GM12878 (cell line): ENCODE measurements around the gene CAPN9. TPM values are rescaled to one million over a fixed set of nuclear protein-coding genes. Genes with fewer than 3 reads are reported as not detected.

Experiments
- ATAC-seq: fragments of 200-7000 bp; cut with Tn5 transposase; 3 replicates; pipeline ENCODE4 v1.9.1; 2020; ENCODE audit warnings: mild to moderate bottlenecking, moderate library complexity
- BruUV-seq: library from RNA; stranded (reverse); fragments of 400-500 nt; replicated peaks from 2 replicates; lab custom pipeline; 2021; lab: Mats Ljungman, UMichigan
- CTCF ChIA-PET: fragments of 300-600 bp; sonication (Branson Sonifier 250); formaldehyde crosslinking; extraction: SDS; loops from one replicate; lab custom pipeline; 2021; ENCODE audit warnings: inconsistent platforms; lab: Yijun Ruan, JAX
- POLR2A ChIA-PET: fragments of 350-600 bp; formaldehyde crosslinking; extraction: SDS; loops from one replicate; lab custom pipeline; 2021; ENCODE audit warnings: inconsistent platforms; lab: Charles Lee
- RAD21 ChIA-PET: fragments of 300-600 bp; sonication (Branson Sonifier 250); formaldehyde crosslinking; loops from one replicate; lab custom pipeline; 2023; ENCODE audit warnings: antibody characterized with exemption; ENCODE audit not compliant: unreplicated experiment; lab: Charles Lee
- SMC1A ChIA-PET: fragments of 300-600 bp; sonication (Branson Sonifier 250); formaldehyde crosslinking; loops from one replicate; lab custom pipeline; 2023; ENCODE audit not compliant: unreplicated experiment, uncharacterized antibody; lab: Charles Lee
- DNase-seq: peaks from one replicate; pipeline ENCODE4 v3.0.0-alpha.2; 2011; ENCODE audit warnings: low read depth, low spot score
- FAIRE-seq: peaks from 3 replicates; lab custom pipeline; 2011; peaks lifted over from hg19 to GRCh38; lab: Jason Lieb, UNC
- H2AFZ ChIP-seq: 2 replicates; pipeline ENCODE4 v1.6.0; 2011; ENCODE audit warnings: low read depth, low read length, control low read depth; ENCODE audit not compliant: control insufficient read depth
- H3K27ac ChIP-seq: 2 replicates; pipeline ENCODE4 v1.5.1; 2011; ENCODE audit warnings: control low read depth; ENCODE audit not compliant: control insufficient read depth, insufficient read depth
- H3K27me3 ChIP-seq, 2 experiments: replicated peaks in 1 of 2; 2 replicates each; pipeline versions ENCODE4 v1.6.0 to v1.6.1; 2011; ENCODE audit warnings: low read length in 1 of 2; ENCODE audit not compliant: control insufficient read depth in 2 of 2, insufficient read depth in 2 of 2
- H3K36me3 ChIP-seq, 2 experiments: 2 replicates each; pipeline ENCODE4 v1.5.1; 2011; ENCODE audit warnings: low read length in 1 of 2; ENCODE audit not compliant: control insufficient read depth in 2 of 2, insufficient read depth in 2 of 2
- H3K4me1 ChIP-seq: 2 replicates; pipeline ENCODE4 v1.6.1; 2011; ENCODE audit warnings: mild to moderate bottlenecking, low read length, moderate library complexity, mixed read lengths; ENCODE audit not compliant: control insufficient read depth, insufficient read depth
- H3K4me2 ChIP-seq: 2 replicates; pipeline ENCODE4 v1.6.0; 2011; ENCODE audit warnings: control low read depth; ENCODE audit not compliant: control insufficient read depth, insufficient read depth
- H3K4me3 ChIP-seq: fragments of 200-600 bp; sonication (generic); 2 replicates; pipeline ENCODE4 v1.5.1; 2016
- H3K79me2 ChIP-seq: 2 replicates; pipeline ENCODE4 v1.6.0; 2011; ENCODE audit warnings: low read length; ENCODE audit not compliant: control insufficient read depth, insufficient read depth
- H3K9ac ChIP-seq: 2 replicates; pipeline ENCODE4 v1.8.0; 2011; ENCODE audit warnings: low read length, control low read depth, mixed read lengths; ENCODE audit not compliant: control insufficient read depth, insufficient read depth
- H3K9me3 ChIP-seq: replicated peaks from 3 replicates; pipeline ENCODE4 v1.5.1; 2011; ENCODE audit warnings: mild to moderate bottlenecking, low read length; ENCODE audit not compliant: control insufficient read depth, insufficient read depth
- H4K20me1 ChIP-seq: 2 replicates; pipeline ENCODE4 v1.6.0; 2011; ENCODE audit not compliant: control insufficient read depth, insufficient read depth
- ATF3 ChIP-seq: IDR thresholded peaks from 2 replicates; pipeline ENCODE4 v1.6.1; 2011; ENCODE audit warnings: low read depth, mild to moderate bottlenecking, low read length, moderate library complexity, borderline replicate concordance; ENCODE audit errors: extremely low read depth
- CBX5 ChIP-seq: sonication (generic); IDR thresholded peaks from 2 replicates; pipeline ENCODE4 v1.6.1; 2016; ENCODE audit warnings: low read depth, moderate library complexity, mild to moderate bottlenecking, inconsistent platforms
- CUX1 ChIP-seq: IDR thresholded peaks from 2 replicates; pipeline ENCODE4 v1.6.1; 2012; ENCODE audit warnings: improper control_type of control experiment, low read depth, low read length; ENCODE audit not compliant: insufficient replicate concordance
- EGR1 ChIP-seq, 2 experiments: IDR thresholded peaks; 1 replicate in 1 of 2; 2 replicates in 1 of 2; pipeline ENCODE4 v1.6.1; 2011 to 2012; ENCODE audit warnings: low read depth in 2 of 2, low read length in 2 of 2, borderline replicate concordance in 1 of 2, mild to moderate bottlenecking in 1 of 2, moderate library complexity in 1 of 2
- HCFC1 ChIP-seq: fragments of 150-350 bp; IDR thresholded peaks from 2 replicates; pipeline ENCODE4 v1.6.1; 2014; ENCODE audit warnings: low read length
- KAT2A ChIP-seq: conservative IDR thresholded peaks from 2 replicates; pipeline ENCODE4 v1.6.1; 2011; ENCODE audit warnings: low read depth, low read length; ENCODE audit not compliant: control insufficient read depth
- NKRF ChIP-seq: fragments of 450-650 bp; conservative IDR thresholded peaks from 2 replicates; pipeline ENCODE4 v1.6.1; 2017; ENCODE audit warnings: mild to moderate bottlenecking, moderate library complexity
- PBX3 ChIP-seq: IDR thresholded peaks from 2 replicates; pipeline ENCODE4 v1.6.1; 2011; ENCODE audit warnings: mild to moderate bottlenecking, low read depth, low read length, moderate library complexity; ENCODE audit not compliant: insufficient replicate concordance
- SPI1 ChIP-seq: IDR thresholded peaks from 2 replicates; pipeline ENCODE4 v1.6.1; 2011; ENCODE audit warnings: low read depth, mild to moderate bottlenecking, low read length, moderate library complexity, borderline replicate concordance; ENCODE audit not compliant: insufficient read depth
- ZBED1 ChIP-seq: IDR thresholded peaks from 2 replicates; pipeline ENCODE4 v1.6.1; 2016; ENCODE audit warnings: borderline replicate concordance
- ZSCAN29 ChIP-seq: fragments of 450-650 bp; IDR thresholded peaks from 2 replicates; pipeline ENCODE4 v1.6.1; 2017; ENCODE audit warnings: mild to moderate bottlenecking, moderate library complexity
- WGBS: methylation state at CpG from one replicate; pipeline ENCODE4 v1.1.6; 2016; ENCODE audit warnings: low lambda C conversion rate; ENCODE audit not compliant: insufficient replicate concordance, insufficient coverage; ENCODE audit errors: missing lambda C conversion rate; 5-methylcytosine and 5-hydroxymethylcytosine counted together
- in situ Hi-C: fragments of 300-500 bp; cut with MboI; formaldehyde crosslinking; loops from 9 replicates; pipeline ENCODE4 v1.14.3; 2018; ENCODE audit warnings: mixed read lengths
- intact Hi-C: fragments of 100-400 bp; cut with micrococcal nuclease; formaldehyde crosslinking; loops from one replicate; pipeline ENCODE4 v1.14.2; 2022; ENCODE audit not compliant: unreplicated experiment
- polyA plus RNA-seq, 11 experiments: library from polyadenylated mRNA; depleted of rRNA in 4 of 11; unstranded in 6 of 11; stranded (reverse) in 5 of 11; fragments of >200 nt; fragmentation: Nextera tagmentation in 4 of 11; fragmentation: Illumina TruSeq in 1 of 11; extraction: Ambion mirVana in 4 of 11; extraction: Trizol in 1 of 11; gene quantifications; 1 replicate in 1 of 11; 2 replicates in 10 of 11; pipeline versions ENCODE4 v1.2.1 to v1.2.3, GENCODE V29; 2011 to 2016; ENCODE audit warnings: inconsistent platforms in 2 of 11, missing spikeins in 2 of 11, low read depth in 1 of 11
- total RNA-seq, 4 experiments: library from RNA; depleted of rRNA in 3 of 4; stranded (reverse); fragments of >200 nt in 3 of 4; fragmentation: Illumina TruSeq in 1 of 4; extraction: Trizol in 1 of 4; gene quantifications; 2 replicates each; pipeline versions ENCODE4 v1.2.1 to v1.2.3, GENCODE V29; 2013 to 2021

Gene CAPN9
- total and polyA plus RNA-seq, 10 of the 15 experiments (the other 5 are each of a cell fraction or from before 2014, with no cell fraction given) = not detected

- TF ChIP-seq CBX5 = no peak
These were observed 51.3 kb downstream of the CAPN9 start (continued) for GRCh38 chr1:230798491-230798890.

GRCh38 chr1:230800891-230801840 lies 54.0 kb downstream of the CAPN9 start:
- BruUV-seq = no TSS peak
- ChIA-PET CTCF (interaction anchor here (0.6 kb wide), 1 partner anchor 1151 kb away, joined by 3 read pairs; no protein-coding TSS in a partner anchor), POLR2A (interaction anchor here (0.6 kb wide), 1 partner anchor 271 kb away, joined by 3 read pairs; no protein-coding TSS in a partner anchor), SMC1A (no interaction called here), RAD21 (no interaction called here)
- H4K20me1 ChIP-seq = no peaks in the 10 kb centered on the region
- H3K27me3 ChIP-seq = no peaks in the 10 kb centered on the region; a peak in 1 of 4 replicates
- no peak overlapping the region for H3K27ac ChIP-seq
- no peak overlapping the region for H3K9ac ChIP-seq
- no peak overlapping the region for H3K4me3 ChIP-seq
- no peaks in the 10 kb centered on the region for H3K4me1 ChIP-seq
- ATAC-seq (no peak), FAIRE-seq (no peak), DNase-seq (no peak)
- in situ Hi-C loops (no loop called here), intact Hi-C loops (no loop called here)
- no peak overlapping the region for H2AFZ ChIP-seq
- no peaks in the 10 kb centered on the region for H3K9me3 ChIP-seq
- H3K79me2 ChIP-seq = no peaks in the 10 kb centered on the region
- H3K36me3 ChIP-seq = no peaks in the 10 kb centered on the region
- 18% methylated on average over 9 of the region's 9 CpGs for WGBS
- no peak overlapping the region for H3K4me2 ChIP-seq
- no peak for TF ChIP-seq NKRF
- no peak for TF ChIP-seq PBX3
- TF ChIP-seq HCFC1 = no peak
- TF ChIP-seq SPI1 = no peak
- TF ChIP-seq KAT2A = no peak
- TF ChIP-seq EGR1 (IDR thresholded peaks at IDR 0.05; ENCODE audit: borderline replicate concordance in 1 of 2, low read depth in 2 of 2, low read length in 2 of 2) = no peak
- no peak for TF ChIP-seq CUX1
- no peak for TF ChIP-seq ZBED1
- TF ChIP-seq ATF3 = no peak
- TF ChIP-seq ZSCAN29 = no peak
